Mesodermal cell (in vitro differentiated cells): Measurements from ENCODE around the gene C3orf33.

Experiments used
- H3K27ac ChIP-seq: 2 replicates; pipeline ENCODE4 v1.7.0; 2013; ENCODE audit warnings: mild to moderate bottlenecking, low read depth, low read length, moderate library complexity; ENCODE audit not compliant: severe bottlenecking
- H3K36me3 ChIP-seq: 2 replicates; pipeline ENCODE4 v1.7.1; 2013; ENCODE audit warnings: mild to moderate bottlenecking, low read length, moderate library complexity; ENCODE audit not compliant: control insufficient read depth, insufficient read depth
- H3K4me1 ChIP-seq: one replicate; pipeline ENCODE4 v1.7.1; 2013; ENCODE audit warnings: mild to moderate bottlenecking, low read length; ENCODE audit not compliant: insufficient read depth, control insufficient read depth, poor library complexity, severe bottlenecking
- H3K4me3 ChIP-seq: 2 replicates; pipeline ENCODE4 v1.7.0; 2013; ENCODE audit warnings: low read length, control low read depth, mild to moderate bottlenecking; ENCODE audit not compliant: insufficient read depth, poor library complexity, severe bottlenecking; ENCODE audit errors: extremely low read depth
- H3K9me3 ChIP-seq: 2 replicates; pipeline ENCODE4 v1.7.1; 2013; ENCODE audit warnings: mild to moderate bottlenecking, low read length, moderate library complexity; ENCODE audit not compliant: control insufficient read depth
- WGBS, 2 experiments: methylation state at CpG; one replicate each; pipeline ENCODE4 v1.1.5; 2013; ENCODE audit warnings: missing lambda C conversion rate in 2 of 2; ENCODE audit not compliant: insufficient coverage in 2 of 2; 5-methylcytosine and 5-hydroxymethylcytosine counted together

C3orf33 gene

DNA sequence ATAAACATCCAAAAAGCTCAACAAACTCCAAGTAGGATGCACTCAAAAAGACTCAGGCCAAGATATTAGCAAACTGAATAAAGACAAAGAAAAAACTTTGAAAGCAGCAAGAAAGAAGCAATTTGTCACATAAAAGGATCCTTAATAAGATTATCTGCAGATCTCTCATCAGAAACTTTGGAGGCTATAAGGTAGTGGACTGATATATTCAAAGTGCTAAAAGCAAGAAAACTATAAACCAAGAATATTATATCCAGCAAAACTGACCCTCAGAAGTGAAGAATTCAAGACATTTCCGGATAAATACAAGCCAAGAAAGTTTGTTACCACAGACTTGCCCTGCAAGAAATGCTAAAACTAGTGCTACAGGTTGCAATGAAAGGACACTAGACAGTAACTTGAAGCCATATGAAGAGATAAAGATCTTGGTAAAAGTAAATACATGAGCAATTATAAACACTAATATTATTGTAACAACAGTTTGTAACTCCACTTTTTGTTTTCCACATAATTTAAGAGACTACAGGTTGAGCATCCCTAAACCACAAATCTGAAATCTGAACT lies 23.6 kb downstream of the C3orf33 start:
- Histone ChIP-seq H3K4me1 (no peaks in the 10 kb centered on the region), H3K4me3 (no peak overlapping the region), H3K9me3 (peaks cover 7% of the 10 kb centered on the region), H3K27ac (no peak overlapping the region), H3K36me3 (no peaks in the 10 kb centered on the region)
- WGBS, 2 experiments: 83% methylated on average over 1 of the region's 1 CpG; no CpG with 5 or more reads in 1 of the 2 experiments

DNA sequence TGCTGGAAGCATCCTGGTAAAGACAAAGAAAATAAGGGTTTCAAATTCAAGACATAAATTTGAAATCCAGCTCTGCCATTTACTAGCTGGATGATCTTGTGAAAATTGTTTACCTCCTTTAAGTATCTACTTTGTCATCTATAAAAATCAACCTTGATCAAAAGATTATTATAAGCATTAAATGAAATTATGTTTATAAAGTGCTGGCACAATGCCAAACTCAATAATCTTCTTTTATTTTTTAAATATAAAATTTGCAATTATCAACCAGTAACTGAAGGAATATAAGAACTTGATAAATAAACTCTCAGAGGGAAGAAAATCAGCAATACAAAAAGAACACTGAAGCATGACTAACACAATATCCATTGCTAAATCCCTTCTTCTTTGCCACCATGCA lies 25.8 kb downstream of the C3orf33 start:
- Histone ChIP-seq H3K4me3 (no peak overlapping the region), H3K27ac (no peak overlapping the region), H3K36me3 (no peaks in the 10 kb centered on the region), H3K9me3 (peaks cover 7% of the 10 kb centered on the region), H3K4me1 (no peaks in the 10 kb centered on the region)

DNA sequence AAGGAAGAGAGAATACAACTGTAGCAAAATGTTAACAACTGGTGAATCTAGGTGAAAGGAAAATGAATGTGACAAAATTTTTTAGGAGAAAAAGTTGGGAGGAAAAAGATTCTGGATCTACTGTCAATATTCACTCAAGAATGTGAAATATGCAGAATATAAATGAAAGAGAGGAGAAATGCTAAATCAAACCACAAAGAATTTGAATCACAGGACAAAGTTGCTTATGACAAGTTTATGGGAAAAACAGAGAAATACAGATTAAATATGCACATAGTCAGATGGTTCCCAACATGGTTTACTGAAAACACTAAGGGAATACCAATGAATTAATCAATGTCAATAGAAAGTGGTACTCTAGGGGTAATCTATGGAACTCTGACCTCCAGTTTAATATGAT lies 27.6 kb downstream of the C3orf33 start:
- Histone ChIP-seq H3K36me3 (no peaks in the 10 kb centered on the region), H3K4me3 (no peak overlapping the region), H3K27ac (no peak overlapping the region), H3K9me3 (peaks cover 7% of the 10 kb centered on the region), H3K4me1 (no peaks in the 10 kb centered on the region)

DNA sequence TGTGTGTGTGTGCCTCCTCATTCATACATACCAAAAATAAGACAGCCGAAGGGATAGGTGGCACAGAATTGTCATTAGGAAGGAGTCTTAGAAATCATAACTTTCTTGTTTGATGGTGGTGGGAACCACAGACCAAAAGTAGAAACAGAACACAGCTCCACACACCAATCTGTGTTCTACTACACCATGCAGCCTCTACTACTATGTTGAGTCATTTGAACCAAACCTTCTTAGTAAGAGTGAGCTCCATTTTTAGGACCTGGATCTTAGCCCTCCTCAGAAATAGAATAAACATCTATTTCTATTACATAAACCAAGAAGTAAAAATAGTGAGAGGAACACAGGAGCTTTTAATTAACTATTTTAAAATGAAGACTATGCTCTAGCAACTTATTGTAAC lies 33.3 kb downstream of the C3orf33 start:
- no peak overlapping the region for H3K4me3 ChIP-seq
- H3K9me3 ChIP-seq: peaks cover 7% of the 10 kb centered on the region
- WGBS, 2 experiments: no CpG with 5 or more reads among the region's 1 CpG
- H3K36me3 ChIP-seq: no peaks in the 10 kb centered on the region
- H3K4me1 ChIP-seq: no peaks in the 10 kb centered on the region
- H3K27ac ChIP-seq: no peak overlapping the region

DNA sequence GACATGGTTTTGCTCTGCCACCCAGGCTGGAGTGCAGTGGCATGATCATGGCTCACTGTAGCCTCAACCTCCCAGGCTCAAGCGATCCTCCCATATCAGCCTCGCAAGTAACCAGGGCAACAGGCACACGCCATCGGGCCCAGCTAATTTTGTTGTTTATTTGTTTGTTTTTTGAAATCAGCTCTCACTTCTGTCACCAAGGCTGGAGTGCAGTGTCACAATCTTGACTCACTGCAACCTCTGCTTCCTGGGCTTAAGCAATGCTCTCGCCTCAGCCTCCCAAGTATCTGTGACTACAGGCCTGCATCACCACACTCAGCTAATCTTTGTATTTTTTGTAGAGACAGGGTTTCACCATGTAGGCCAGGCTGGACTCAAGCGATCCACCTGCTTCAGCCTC lies 35.0 kb downstream of the C3orf33 start:
- no peaks in the 10 kb centered on the region for H3K36me3 ChIP-seq
- no peak overlapping the region for H3K27ac ChIP-seq
- H3K9me3 ChIP-seq: peaks cover 7% of the 10 kb centered on the region
- 83 to 95% methylated on average over 3 to 4 of the region's 6 CpGs for WGBS, 2 experiments
- no peaks in the 10 kb centered on the region for H3K4me1 ChIP-seq
- no peak overlapping the region for H3K4me3 ChIP-seq

DNA sequence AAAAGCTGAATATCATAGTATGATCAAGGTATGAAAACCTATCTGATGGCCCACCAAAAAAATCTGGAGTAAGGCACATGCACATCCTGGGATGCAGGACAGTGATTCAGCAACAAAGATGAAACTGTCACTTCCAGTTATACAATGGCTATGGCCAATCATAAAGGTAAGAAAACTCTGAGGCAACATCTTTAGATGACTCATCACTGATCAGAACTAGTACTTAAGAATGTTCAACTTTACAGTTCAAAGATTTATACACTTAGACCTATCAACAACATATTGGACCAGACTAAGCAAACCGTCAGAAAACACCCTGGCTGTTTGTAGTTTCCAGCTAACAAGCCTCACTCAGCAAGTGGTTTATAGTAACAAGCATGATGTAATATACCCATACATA lies 39.9 kb downstream of the C3orf33 start:
- WGBS, 2 experiments: no CpG with 5 or more reads among the region's 1 CpG
- H3K4me3 ChIP-seq: no peak overlapping the region
- H3K9me3 ChIP-seq: peaks cover 7% of the 10 kb centered on the region
- H3K27ac ChIP-seq: no peak overlapping the region
- H3K36me3 ChIP-seq: no peaks in the 10 kb centered on the region
- no peaks in the 10 kb centered on the region for H3K4me1 ChIP-seq

DNA sequence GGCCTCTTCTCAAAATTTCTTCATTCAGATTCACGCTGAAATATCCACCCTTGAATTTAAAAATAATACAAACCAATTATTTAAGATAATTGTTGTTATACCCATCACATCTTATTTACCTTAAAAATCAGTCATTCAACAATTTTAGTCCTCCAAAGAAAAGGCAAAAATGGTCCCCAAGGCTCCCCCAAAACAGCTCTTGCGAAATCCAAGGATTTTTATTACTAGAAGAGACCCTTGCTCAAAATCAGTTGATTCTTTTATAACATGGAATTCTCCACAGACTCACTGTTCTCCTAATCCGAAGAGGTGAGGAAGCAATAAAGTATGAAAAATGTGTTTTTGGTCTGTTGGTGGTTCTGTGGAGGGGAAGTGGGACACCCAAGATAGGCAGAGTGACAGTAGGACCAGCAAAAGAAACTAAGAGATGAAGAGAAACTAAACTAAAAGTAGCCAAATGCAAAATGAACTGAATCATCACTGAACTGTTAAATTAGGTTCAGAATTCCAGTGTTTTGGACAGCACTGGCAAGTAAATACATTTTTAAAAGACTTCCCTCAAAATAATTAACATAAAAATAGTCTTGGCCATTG lies 42.1 kb downstream of the C3orf33 start:
- no peaks in the 10 kb centered on the region for H3K9me3 ChIP-seq

DNA sequence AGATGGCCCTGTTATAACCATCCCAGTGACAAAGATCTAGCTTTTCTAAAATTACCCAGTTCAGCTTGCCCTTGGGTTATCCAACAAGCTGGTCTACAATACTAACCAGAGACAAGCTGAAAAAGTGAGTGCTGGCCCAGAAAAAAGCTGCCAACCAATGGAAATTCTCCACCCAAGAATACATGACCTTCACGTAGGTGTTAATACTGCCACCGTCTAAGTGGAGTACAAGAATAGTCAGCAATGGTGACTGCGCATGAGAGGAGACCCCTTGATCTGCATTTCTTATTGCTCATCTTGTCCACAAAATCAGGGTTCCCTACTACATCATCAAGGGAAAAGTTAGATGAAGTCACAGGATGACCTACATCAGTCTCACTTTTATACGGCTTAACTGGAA lies 45.4 kb downstream of the C3orf33 start:
- WGBS, 2 experiments: 100% methylated on average over 2 of the region's 4 CpGs
- H3K27ac ChIP-seq: no peak overlapping the region
- H3K36me3 ChIP-seq: no peaks in the 10 kb centered on the region
- H3K9me3 ChIP-seq: no peaks in the 10 kb centered on the region
- no peak overlapping the region for H3K4me3 ChIP-seq
- no peaks in the 10 kb centered on the region for H3K4me1 ChIP-seq

More for the DNA sequence above, 42.1 kb downstream of the C3orf33 start:
- H3K4me1 ChIP-seq: no peaks in the 10 kb centered on the region
- no peak overlapping the region for H3K4me3 ChIP-seq
- WGBS, 2 experiments: no CpG with 5 or more reads among the region's 3 CpGs
- no peaks in the 10 kb centered on the region for H3K36me3 ChIP-seq
- H3K27ac ChIP-seq: no peak overlapping the region

DNA sequence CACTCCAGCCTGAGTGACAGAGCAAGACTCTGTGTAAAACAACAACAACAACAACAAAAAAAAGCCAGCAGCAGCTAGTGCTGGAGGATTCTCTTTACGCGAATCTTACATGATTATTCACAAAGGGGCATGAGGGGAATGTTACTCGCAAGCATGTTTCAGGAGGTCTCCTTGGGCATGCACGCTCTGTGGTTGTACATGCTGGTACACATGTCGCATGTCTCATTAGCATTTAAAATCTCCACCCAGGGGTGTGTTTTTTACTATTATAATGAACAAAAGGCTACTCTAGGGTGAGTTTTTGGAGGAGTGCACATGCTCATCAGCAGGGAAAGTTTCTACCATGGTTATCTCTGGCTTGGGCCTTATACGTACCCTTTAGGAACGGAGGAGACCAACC lies 48.5 kb downstream of the C3orf33 start:
- Histone ChIP-seq H3K4me1 (no peaks in the 10 kb centered on the region), H3K4me3 (no peak overlapping the region), H3K36me3 (no peaks in the 10 kb centered on the region), H3K27ac (no peak overlapping the region), H3K9me3 (no peaks in the 10 kb centered on the region)
- 74 to 89% methylated on average over 4 to 6 of the region's 7 CpGs for WGBS, 2 experiments

DNA sequence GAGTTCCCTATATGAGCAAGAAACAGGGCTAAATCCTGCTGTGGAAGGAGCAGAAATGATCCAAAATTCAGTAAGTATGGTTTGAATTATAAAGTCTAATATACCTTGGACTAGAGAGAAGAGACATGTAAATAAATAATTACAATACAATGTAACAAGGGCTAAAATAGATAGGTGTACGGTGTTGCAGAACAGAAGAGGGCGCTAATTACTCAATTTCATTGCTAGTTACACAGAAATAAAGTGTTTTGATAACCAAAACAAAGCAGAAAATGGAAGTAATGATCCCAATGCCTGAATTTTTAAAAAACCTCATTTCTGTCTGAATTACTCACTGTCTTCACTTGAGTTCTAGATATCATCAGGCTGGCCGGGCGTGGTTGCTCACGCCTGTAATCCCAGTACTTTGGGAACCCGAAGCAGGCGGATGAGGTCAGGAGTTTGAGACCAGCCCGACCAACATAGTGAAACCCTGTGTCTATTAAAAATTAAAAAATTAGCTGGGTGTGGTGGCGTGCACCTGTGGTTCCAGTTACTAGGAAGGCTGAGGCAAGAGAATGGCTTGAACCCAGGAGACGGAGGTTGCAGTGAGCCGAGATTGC lies 52.9 kb downstream of the C3orf33 start:
- WGBS, 2 experiments: 87 to 89% methylated on average over 8 to 9 of the region's 11 CpGs
- no peak overlapping the region for H3K4me3 ChIP-seq
- no peaks in the 10 kb centered on the region for H3K36me3 ChIP-seq
- no peaks in the 10 kb centered on the region for H3K4me1 ChIP-seq
- no peaks in the 10 kb centered on the region for H3K9me3 ChIP-seq
- H3K27ac ChIP-seq: no peak overlapping the region

DNA sequence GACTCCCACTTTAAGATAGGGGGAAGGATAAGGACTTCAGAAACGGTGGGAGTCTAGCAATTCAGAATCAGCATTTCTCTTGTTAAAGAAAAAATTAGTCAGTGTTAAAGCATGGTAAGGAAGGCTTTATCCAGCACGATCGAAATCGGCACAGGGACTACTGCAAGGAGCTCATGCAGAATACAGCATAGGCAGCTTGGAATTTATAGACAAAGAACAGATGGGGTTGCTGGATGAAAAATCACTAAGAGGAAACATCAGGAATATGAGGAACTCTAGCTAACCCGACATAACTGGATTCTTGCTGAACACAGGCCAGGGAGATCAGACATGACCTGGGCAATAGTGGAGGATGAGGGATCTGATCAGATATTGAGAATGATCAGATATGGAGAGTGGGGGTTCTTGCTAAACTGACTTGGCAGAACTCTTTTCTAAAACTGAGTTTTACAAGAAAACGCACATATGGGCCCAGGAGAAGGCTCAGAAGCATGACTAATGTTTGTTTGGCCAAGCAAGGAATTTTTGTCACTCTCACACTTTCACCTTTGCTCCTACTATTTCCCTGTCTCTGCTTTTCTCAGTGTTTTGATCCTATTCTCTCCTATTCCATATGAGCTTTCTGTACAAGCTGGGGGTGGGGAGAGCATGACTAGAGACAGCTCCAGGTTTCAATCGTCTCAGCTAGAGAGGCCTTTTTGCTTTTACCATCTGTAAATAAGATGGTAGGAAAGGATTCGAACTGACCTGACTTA lies 57.3 kb downstream of the C3orf33 start:
- Histone ChIP-seq H3K9me3 (no peaks in the 10 kb centered on the region), H3K4me3 (no peak overlapping the region), H3K36me3 (no peaks in the 10 kb centered on the region), H3K27ac (no peak overlapping the region), H3K4me1 (no peaks in the 10 kb centered on the region)
- WGBS, 2 experiments: 74 to 78% methylated on average over 6 to 8 of the region's 8 CpGs
